Naive thymus-derived CD4-positive, alpha-beta T cell (primary cell): ENCODE data around the gene SPINK14. TPM values are rescaled to one million over a fixed set of nuclear protein-coding genes. Genes with fewer than 3 reads are reported as not detected.

ENCODE experiments used
- ATAC-seq: fragments of 150-1000 bp; cut with Tn5 transposase; 2 replicates; pipeline ENCODE4 v1.10.0; 2021; ENCODE audit warnings: mild to moderate bottlenecking, moderate library complexity
- CTCF ChIA-PET: fragments of 350-600 bp; sonication (Branson Sonifier 250); formaldehyde crosslinking; loops from one replicate; lab custom pipeline; 2021; ENCODE audit warnings: antibody characterized with exemption; lab: Charles Lee
- POLR2A ChIA-PET: fragments of 350-600 bp; sonication (Branson Sonifier 250); formaldehyde crosslinking; loops from one replicate; lab custom pipeline; 2021; ENCODE audit warnings: antibody characterized with exemption, inconsistent platforms; lab: Charles Lee
- DNase-seq, 9 donors: peaks; one replicate each; pipeline versions ENCODE4 v3.0.0 to v3.0.0-alpha.2; 2020 to 2022; ENCODE audit warnings: mixed read lengths in 1 of 9
- H3K27ac ChIP-seq: one replicate; pipeline ENCODE4 v1.7.0; 2013; ENCODE audit warnings: mild to moderate bottlenecking, low read depth, low read length, moderate library complexity
- H3K27me3 ChIP-seq, 2 donors: one replicate each; pipeline ENCODE4 v1.7.0; 2013; ENCODE audit warnings: low read length in 2 of 2, mild to moderate bottlenecking in 2 of 2, moderate library complexity in 2 of 2; ENCODE audit not compliant: control insufficient read depth in 2 of 2, insufficient read depth in 2 of 2
- H3K36me3 ChIP-seq, 3 experiments: 1 replicate in 2 of 3; 2 replicates in 1 of 3; pipeline ENCODE4 v1.7.0; 2013; ENCODE audit warnings: low read length in 3 of 3, mild to moderate bottlenecking in 3 of 3, moderate library complexity in 1 of 3; ENCODE audit not compliant: insufficient read depth in 3 of 3, control insufficient read depth in 2 of 3
- H3K4me1 ChIP-seq, 2 donors: one replicate each; pipeline ENCODE4 v1.7.0; 2013; ENCODE audit warnings: low read length in 2 of 2, mild to moderate bottlenecking in 2 of 2, moderate library complexity in 1 of 2; ENCODE audit not compliant: control insufficient read depth in 2 of 2, insufficient read depth in 2 of 2
- H3K4me3 ChIP-seq: 2 replicates; pipeline ENCODE4 v1.7.0; 2013; ENCODE audit warnings: mild to moderate bottlenecking, low read length
- H3K9me3 ChIP-seq, 3 experiments: 1 replicate in 2 of 3; 2 replicates in 1 of 3; pipeline ENCODE4 v1.7.0; 2013; ENCODE audit warnings: low read length in 3 of 3; ENCODE audit not compliant: control insufficient read depth in 2 of 3
- H3K27ac Mint-ChIP-seq, 9 donors: one replicate each; pipeline ENCODE4 v1.8.0; 2020 to 2022; ENCODE audit warnings: mixed read lengths in 9 of 9, mild to moderate bottlenecking in 8 of 9, moderate library complexity in 5 of 9, inconsistent platforms in 2 of 9
- H3K27me3 Mint-ChIP-seq, 5 donors: one replicate each; pipeline ENCODE4 v1.8.0; 2021 to 2022; ENCODE audit warnings: mixed read lengths in 5 of 5, mild to moderate bottlenecking in 1 of 5
- H3K36me3 Mint-ChIP-seq, 5 donors: one replicate each; pipeline ENCODE4 v1.8.0; 2020 to 2022; ENCODE audit warnings: mixed read lengths in 5 of 5, mild to moderate bottlenecking in 3 of 5, inconsistent platforms in 1 of 5
- H3K4me1 Mint-ChIP-seq, 7 donors: one replicate each; pipeline ENCODE4 v1.8.0; 2020 to 2022; ENCODE audit warnings: mixed read lengths in 7 of 7, mild to moderate bottlenecking in 3 of 7, inconsistent platforms in 1 of 7
- H3K4me3 Mint-ChIP-seq, 10 donors: one replicate each; pipeline ENCODE4 v1.8.0; 2020 to 2022; ENCODE audit warnings: mild to moderate bottlenecking in 10 of 10, mixed read lengths in 10 of 10, moderate library complexity in 6 of 10, inconsistent platforms in 2 of 10
- H3K9me3 Mint-ChIP-seq, 11 donors: one replicate each; pipeline ENCODE4 v1.8.0; 2020 to 2022; ENCODE audit warnings: mixed read lengths in 11 of 11, mild to moderate bottlenecking in 4 of 11, inconsistent platforms in 1 of 11, moderate library complexity in 1 of 11
- intact Hi-C, 2 donors: fragments of 100-400 bp; cut with micrococcal nuclease; formaldehyde crosslinking; loops; one replicate each; pipeline ENCODE4 v1.15.1; 2023
- polyA plus RNA-seq, 2 donors: library from polyadenylated mRNA; unstranded; fragments of 300-500 nt; fragmentation: Illumina TruSeq; gene quantifications; one replicate each; pipeline ENCODE4 v1.2.3, GENCODE V29; 2021
- total RNA-seq, 6 experiments: library from RNA in 5 of 6; stranded (reverse) in 5 of 6; gene quantifications; 1 replicate in 5 of 6; 2 replicates in 1 of 6; pipeline ENCODE4 v1.2.3 and lab custom pipeline; 2021 to 2026

SPINK14 gene
- not detected for total RNA-seq
- polyA plus RNA-seq = not detected
- not detected for total RNA-seq (lab: John Stamatoyannopoulos, UW)

- intact Hi-C loops = no loop called here
- Histone ChIP-seq H3K27me3 (no peaks in the 10 kb centered on the region), H3K9me3 (no peaks in the 10 kb centered on the region), H3K27ac (no peak within 1 kb of the TSS), H3K36me3 (no peaks in the 10 kb centered on the region), H3K4me1 (no peaks in the 10 kb centered on the region), H3K4me3 (no peak within 1 kb of the TSS)
- no peak within 1 kb of the TSS for H3K4me3 Mint-ChIP-seq
- ChIA-PET CTCF (no interaction called here), POLR2A (no interaction called here)
- H3K36me3 Mint-ChIP-seq = no peaks in the 10 kb centered on the region
- ATAC-seq (no peak), DNase-seq (no peak)
- peaks cover 0 to 3% (median 0%) of the 10 kb centered on the region in 11 donors for H3K9me3 Mint-ChIP-seq
- peaks cover 0 to 10% (median 7%) of the 10 kb centered on the region in 5 donors for H3K27me3 Mint-ChIP-seq
- no peak within 1 kb of the TSS for H3K27ac Mint-ChIP-seq
- no peaks in the 10 kb centered on the region for H3K4me1 Mint-ChIP-seq
Observed at GRCh38 chr5:148168246-148168645, at the start of gene SPINK14. TSS of gene SPINK14 (plus strand) at chr5:148168546. CDS start at chr5:148169733, 1,187 bp downstream.

- no peak overlapping the region for H3K4me3 Mint-ChIP-seq
Observed at GRCh38 chr5:148120317-148120716, 48.0 kb upstream of the SPINK14 start.

GRCh38 chr5:148125641-148126040, 42.7 kb upstream of the SPINK14 start:
- no peaks in the 10 kb centered on the region for H3K27me3 ChIP-seq
- H3K9me3 ChIP-seq = no peaks in the 10 kb centered on the region
- no peak for ATAC-seq
- Mint-ChIP-seq H3K36me3 (no peaks in the 10 kb centered on the region), H3K4me1 (no peaks in the 10 kb centered on the region), H3K4me3 (no peak overlapping the region), H3K27ac (no peak overlapping the region), H3K9me3 (peaks cover 0 to 2% (median 0%) of the 10 kb centered on the region in 11 donors), H3K27me3 (peaks cover 0 to 11% (median 0%) of the 10 kb centered on the region in 5 donors)
- H3K36me3 ChIP-seq = no peaks in the 10 kb centered on the region
- intact Hi-C loops = no loop called here
- H3K4me1 ChIP-seq = no peaks in the 10 kb centered on the region
- no peak overlapping the region for H3K4me3 ChIP-seq
- DNase-seq = no peak
- no peak overlapping the region for H3K27ac ChIP-seq
- ChIA-PET CTCF (no interaction called here), POLR2A (no interaction called here)

More at GRCh38 chr5:148120317-148120716, 48.0 kb upstream of the SPINK14 start:
- intact Hi-C loops = no loop called here
- Mint-ChIP-seq H3K27ac (no peak overlapping the region), H3K27me3 (peaks cover 1 to 16% (median 10%) of the 10 kb centered on the region in 5 donors), H3K36me3 (no peaks in the 10 kb centered on the region), H3K9me3 (peaks cover 0 to 3% (median 0%) of the 10 kb centered on the region in 11 donors), H3K4me1 (no peaks in the 10 kb centered on the region)
- ATAC-seq = no peak
- Histone ChIP-seq H3K9me3 (no peaks in the 10 kb centered on the region), H3K4me1 (no peaks in the 10 kb centered on the region), H3K27me3 (no peaks in the 10 kb centered on the region), H3K27ac (no peak overlapping the region), H3K36me3 (no peaks in the 10 kb centered on the region), H3K4me3 (no peak overlapping the region)
- ChIA-PET POLR2A (no interaction called here), CTCF (no interaction called here)
- DNase-seq = no peak

GRCh38 chr5:148135091-148136048, 33.0 kb upstream of the SPINK14 start:
- Mint-ChIP-seq H3K27me3 (peaks cover 0 to 14% (median 7%) of the 10 kb centered on the region in 5 donors), H3K36me3 (no peaks in the 10 kb centered on the region), H3K4me3 (no peak overlapping the region), H3K9me3 (no peaks in the 10 kb centered on the region), H3K27ac (no peak overlapping the region), H3K4me1 (no peaks in the 10 kb centered on the region)
- DNase-seq (no peak), ATAC-seq (no peak)
- H3K27ac ChIP-seq = no peak overlapping the region
- intact Hi-C loops = no loop called here
- H3K4me3 ChIP-seq = no peak overlapping the region
- ChIA-PET CTCF (no interaction called here), POLR2A (no interaction called here)
- H3K27me3 ChIP-seq = no peaks in the 10 kb centered on the region
- no peaks in the 10 kb centered on the region for H3K9me3 ChIP-seq
- H3K36me3 ChIP-seq = no peaks in the 10 kb centered on the region
- H3K4me1 ChIP-seq = no peaks in the 10 kb centered on the region

GRCh38 chr5:148140846-148141245, 27.5 kb upstream of the SPINK14 start:
- no peak overlapping the region for H3K27ac ChIP-seq
- CTCF ChIA-PET = no interaction called here
- H3K4me1 Mint-ChIP-seq = no peaks in the 10 kb centered on the region

GRCh38 chr5:148141645-148142044, 26.7 kb upstream of the SPINK14 start:
- Mint-ChIP-seq H3K27me3 (peaks cover 0 to 17% (median 13%) of the 10 kb centered on the region in 5 donors), H3K36me3 (no peaks in the 10 kb centered on the region), H3K4me1 (no peaks in the 10 kb centered on the region), H3K27ac (no peak overlapping the region), H3K9me3 (peaks cover 0 to 6% (median 0%) of the 10 kb centered on the region in 11 donors), H3K4me3 (no peak overlapping the region)
- no peak overlapping the region for H3K27ac ChIP-seq
- no peaks in the 10 kb centered on the region for H3K27me3 ChIP-seq
- no peaks in the 10 kb centered on the region for H3K36me3 ChIP-seq
- DNase-seq = no peak
- CTCF ChIA-PET = no interaction called here
- ATAC-seq = no peak
- no peaks in the 10 kb centered on the region for H3K9me3 ChIP-seq
- no peaks in the 10 kb centered on the region for H3K4me1 ChIP-seq
- POLR2A ChIA-PET = no interaction called here
- intact Hi-C loops = no loop called here
- no peak overlapping the region for H3K4me3 ChIP-seq

More at GRCh38 chr5:148140846-148141245, 27.5 kb upstream of the SPINK14 start:
- no peaks in the 10 kb centered on the region for H3K36me3 ChIP-seq
- no peaks in the 10 kb centered on the region for H3K4me1 ChIP-seq
- Mint-ChIP-seq H3K27me3 (peaks cover 0 to 12% (median 8%) of the 10 kb centered on the region in 5 donors), H3K27ac (no peak overlapping the region), H3K4me3 (no peak overlapping the region), H3K36me3 (no peaks in the 10 kb centered on the region), H3K9me3 (peaks cover 0 to 6% (median 0%) of the 10 kb centered on the region in 11 donors)
- no peaks in the 10 kb centered on the region for H3K9me3 ChIP-seq
- no peak overlapping the region for H3K4me3 ChIP-seq
- no peaks in the 10 kb centered on the region for H3K27me3 ChIP-seq
- intact Hi-C loops = no loop called here
- DNase-seq = no peak
- POLR2A ChIA-PET = no interaction called here
- no peak for ATAC-seq
